Stimulated activated CD4-positive, alpha-beta T cell treated with anti-CD3 and anti-CD28 coated beads, TNF-alpha, amount 100 ng/mL, for 1 hour (primary cell): Measurements from ENCODE around the gene SMIM26.

Source experiments
- DNase-seq, 3 donors: peaks; one replicate each; pipeline ENCODE4 v3.0.0-alpha.2; 2020; ENCODE audit warnings: low read depth in 3 of 3, low spot score in 1 of 3

SMIM26 gene

DNA sequence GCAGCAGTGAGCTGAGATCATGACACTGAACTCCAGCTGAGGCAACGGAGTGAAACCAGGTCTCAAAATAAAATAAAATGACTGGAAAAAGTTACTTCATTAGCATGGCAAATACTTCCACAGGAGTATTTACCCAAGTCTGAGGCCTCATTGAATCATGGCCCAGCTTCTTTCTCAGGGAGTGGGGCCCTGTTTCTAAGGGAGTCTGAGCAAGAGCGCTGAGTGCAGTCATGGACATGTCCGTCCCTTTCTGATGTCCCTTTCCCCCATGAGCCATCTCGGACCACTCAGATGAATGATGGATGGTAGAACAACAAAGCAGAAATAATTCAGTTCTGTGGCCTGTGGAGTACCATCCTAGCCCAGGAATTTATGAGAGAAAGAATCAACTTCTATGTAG, 12.8 kb downstream of the SMIM26 start:
- DNase-seq = no peak

DNA sequence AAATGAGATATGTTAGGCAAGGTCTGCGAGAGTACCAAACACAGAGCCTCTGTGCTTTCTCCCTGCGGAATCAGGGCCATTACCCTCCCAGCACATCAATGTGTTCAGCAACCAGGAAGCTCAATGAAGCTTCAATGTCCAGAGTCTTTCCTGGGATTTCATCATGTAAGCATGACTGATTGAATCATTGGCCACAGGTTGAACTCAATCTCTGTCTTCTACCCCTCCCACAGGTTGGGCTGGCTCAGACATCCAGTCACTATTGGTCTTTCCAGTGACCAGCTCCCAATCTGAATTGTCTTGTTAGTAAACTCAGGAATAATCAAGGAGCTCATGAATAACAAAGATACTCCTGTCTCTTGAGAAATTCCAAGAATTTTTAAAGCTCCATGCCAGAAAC, 17.9 kb downstream of the SMIM26 start:
- DNase-seq = no peak

- DNase-seq = peak; percentile 43 to 78 (median 60)
Measured at GRCh38 chr20:18587665-18588573, 20.7 kb downstream of the SMIM26 start, which contains the start of gene DTD1. Gene DTD1, plus strand, starts transcription at chr20:18588054. Its CDS starts 19 bp downstream, at chr20:18588073.

GRCh38 chr20:18588574-18588933, 21.3 kb downstream of the SMIM26 start:
- no peak for DNase-seq

- no peak for DNase-seq
Measured at GRCh38 chr20:18589941-18590674, 22.9 kb downstream of the SMIM26 start.

DNA sequence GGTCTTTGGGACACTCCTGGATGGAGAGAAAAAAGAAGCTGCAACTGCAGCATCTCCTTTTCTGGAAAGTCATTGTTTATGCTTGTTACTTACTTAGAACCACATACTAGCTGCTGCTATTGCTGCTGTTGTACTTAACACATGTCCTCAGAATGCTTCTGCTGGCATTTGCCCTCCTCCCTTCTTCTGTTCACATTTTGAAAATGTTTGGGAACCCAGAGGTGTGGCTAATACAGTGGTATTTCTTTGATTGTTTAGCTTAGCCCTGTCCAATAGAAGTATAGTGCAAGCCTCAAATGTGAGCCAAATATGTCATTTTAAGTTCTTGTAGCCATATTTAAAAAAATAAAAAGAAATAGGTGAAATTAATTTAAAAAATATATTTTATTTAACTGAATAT, 29.0 kb downstream of the SMIM26 start:
- no peak for DNase-seq

DNA sequence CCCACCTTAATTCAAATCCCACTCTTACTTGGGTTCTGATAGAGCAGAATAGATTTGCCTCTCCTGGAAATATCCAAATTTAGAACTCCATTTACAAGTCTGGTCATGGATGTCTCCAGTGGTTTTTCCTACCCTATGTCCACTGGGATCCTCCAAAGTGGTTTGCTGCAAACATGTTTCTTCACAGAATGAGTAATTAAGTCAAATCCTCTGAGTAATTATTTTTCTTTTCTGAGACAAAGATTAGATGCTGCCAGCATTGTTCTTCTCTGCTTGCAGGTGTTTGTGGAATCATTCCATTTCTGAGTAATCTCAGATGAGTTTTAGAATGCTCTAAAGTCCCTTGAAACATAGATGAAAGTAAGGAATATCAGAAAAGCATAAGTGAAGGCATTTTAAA, 42.5 kb downstream of the SMIM26 start:
- no peak for DNase-seq

DNA sequence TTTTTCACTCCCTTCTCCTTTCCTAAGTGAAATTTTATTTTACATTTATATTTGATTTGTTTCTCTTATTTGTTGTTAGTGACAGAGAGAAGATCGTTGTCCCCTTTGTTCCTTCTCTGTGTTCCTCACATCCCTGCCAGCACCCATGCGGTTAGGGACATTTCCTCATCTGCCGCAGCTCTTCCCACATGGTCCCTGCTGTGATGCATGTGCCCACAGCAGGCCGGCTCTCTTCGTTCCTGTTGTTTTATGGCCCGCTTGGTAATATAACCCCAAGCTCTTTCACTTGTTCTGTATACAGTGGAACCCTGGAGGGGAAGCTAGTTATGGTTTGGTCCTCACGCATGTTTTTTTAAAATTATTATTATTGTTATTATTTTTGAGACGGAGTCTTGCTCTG, 44.3 kb downstream of the SMIM26 start:
- no peak for DNase-seq

DNA sequence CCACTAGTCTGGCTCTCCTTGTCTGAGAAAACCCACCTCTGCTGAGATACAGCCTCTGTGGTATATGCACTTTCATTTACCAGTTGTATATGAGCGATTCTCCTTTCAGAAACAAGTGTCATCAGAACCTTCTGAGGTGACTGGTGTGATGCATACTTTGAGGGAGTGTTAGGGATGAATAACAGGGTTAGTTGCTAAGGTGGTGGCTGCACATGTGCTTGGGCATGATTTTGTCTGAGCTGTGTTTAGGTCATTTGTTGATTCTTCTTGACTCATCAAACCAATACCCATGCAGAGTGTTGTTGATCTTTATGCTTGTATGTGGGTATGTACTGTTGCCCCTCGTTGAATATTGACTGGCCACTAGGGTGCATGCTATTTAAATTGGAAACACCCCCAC, 46.3 kb downstream of the SMIM26 start:
- DNase-seq = no peak

DNA sequence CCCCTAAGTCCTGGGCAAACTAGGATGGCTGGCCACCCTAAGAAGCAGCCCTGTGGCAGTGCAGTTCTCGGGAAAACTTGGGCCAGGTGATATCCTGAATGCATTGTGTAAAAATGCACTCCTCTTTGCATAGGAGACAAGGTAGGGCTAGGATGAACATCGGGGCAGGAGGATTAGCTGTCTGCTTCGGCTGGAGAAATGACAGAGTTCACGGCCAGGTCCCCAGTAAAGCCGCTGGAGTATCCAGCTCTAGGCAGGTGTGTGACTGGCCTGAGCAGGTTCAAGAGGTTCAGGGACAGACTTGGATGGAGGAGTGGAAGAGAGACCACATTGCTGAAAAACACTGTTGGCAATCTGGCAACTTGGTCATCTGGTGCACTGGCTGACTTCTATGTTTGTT, 47.0 kb downstream of the SMIM26 start:
- no peak for DNase-seq

DNA sequence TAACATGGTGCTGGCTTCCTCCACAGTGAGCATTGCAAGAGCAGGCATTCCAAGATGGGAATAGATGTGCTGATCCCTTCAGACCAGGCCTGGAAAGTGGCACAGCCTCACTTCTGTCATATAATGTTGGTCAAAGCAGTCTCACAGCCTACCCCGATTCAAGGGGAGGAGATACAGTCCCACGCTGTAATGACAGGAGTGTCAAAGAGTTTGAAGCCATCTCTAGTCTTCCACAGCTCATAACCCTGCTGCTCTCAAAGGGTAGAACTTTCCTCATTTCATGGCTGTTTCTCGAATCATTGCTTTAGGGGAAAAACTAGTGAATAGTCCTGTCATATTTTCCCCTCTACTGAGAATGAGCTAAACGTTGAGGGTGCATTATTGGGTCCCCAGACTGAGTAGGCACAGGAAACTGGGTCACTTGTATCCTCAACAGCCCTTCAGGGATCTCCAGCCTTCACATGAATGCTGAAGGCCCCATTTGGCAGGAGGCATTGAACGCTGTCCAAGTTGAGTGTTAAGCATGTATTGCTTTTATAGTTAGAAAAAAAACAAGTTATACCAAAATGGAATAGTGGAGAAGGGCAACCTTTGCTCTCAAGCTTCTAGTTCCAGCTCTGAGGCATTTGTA, 47.9 kb downstream of the SMIM26 start:
- no peak for DNase-seq
